PFSK-1 (cell line): Measurements from ENCODE around the gene KLHL5.

Source experiments
- FOXP2 ChIP-seq: optimal IDR thresholded peaks from 2 replicates; pipeline ENCODE3; 2011; ENCODE audit warnings: borderline replicate concordance, control low read depth, inconsistent platforms; ENCODE audit not compliant: insufficient read depth; ENCODE audit errors: extremely low read length, extremely low read depth
- POLR2AphosphoS5 ChIP-seq: IDR thresholded peaks from 2 replicates; pipeline ENCODE4 v1.6.1; 2012; ENCODE audit warnings: low read depth, mild to moderate bottlenecking, control low read depth, low read length, moderate library complexity
- SIN3A ChIP-seq: IDR thresholded peaks from 2 replicates; pipeline ENCODE4 v1.6.1; 2012; ENCODE audit warnings: mild to moderate bottlenecking, low read length, moderate library complexity, borderline replicate concordance; ENCODE audit not compliant: insufficient read depth
- TAF1 ChIP-seq: IDR thresholded peaks from 2 replicates; pipeline ENCODE4 v1.6.1; 2012; ENCODE audit warnings: low read length, control low read depth, borderline replicate concordance; ENCODE audit not compliant: insufficient read depth
- TF ChIP-seq, protein P1 (sequence below), 2 experiments: IDR thresholded peaks; 2 replicates each; pipeline versions ENCODE4 v1.6.1 to v1.8.0; 2011 to 2012; ENCODE audit warnings: low read depth in 2 of 2, low read length in 2 of 2, control low read depth in 1 of 2, inconsistent platforms in 1 of 2, mild to moderate bottlenecking in 1 of 2, moderate library complexity in 1 of 2; ENCODE audit not compliant: insufficient read depth in 1 of 2

KLHL5 gene

GRCh38 chr4:39066371-39066770 is 4.3 kb downstream of the KLHL5 start:
- TF ChIP-seq SIN3A (no peak), POLR2AphosphoS5 (no peak), TAF1 (no peak), FOXP2 (no peak)
- TF ChIP-seq, protein P1, sequence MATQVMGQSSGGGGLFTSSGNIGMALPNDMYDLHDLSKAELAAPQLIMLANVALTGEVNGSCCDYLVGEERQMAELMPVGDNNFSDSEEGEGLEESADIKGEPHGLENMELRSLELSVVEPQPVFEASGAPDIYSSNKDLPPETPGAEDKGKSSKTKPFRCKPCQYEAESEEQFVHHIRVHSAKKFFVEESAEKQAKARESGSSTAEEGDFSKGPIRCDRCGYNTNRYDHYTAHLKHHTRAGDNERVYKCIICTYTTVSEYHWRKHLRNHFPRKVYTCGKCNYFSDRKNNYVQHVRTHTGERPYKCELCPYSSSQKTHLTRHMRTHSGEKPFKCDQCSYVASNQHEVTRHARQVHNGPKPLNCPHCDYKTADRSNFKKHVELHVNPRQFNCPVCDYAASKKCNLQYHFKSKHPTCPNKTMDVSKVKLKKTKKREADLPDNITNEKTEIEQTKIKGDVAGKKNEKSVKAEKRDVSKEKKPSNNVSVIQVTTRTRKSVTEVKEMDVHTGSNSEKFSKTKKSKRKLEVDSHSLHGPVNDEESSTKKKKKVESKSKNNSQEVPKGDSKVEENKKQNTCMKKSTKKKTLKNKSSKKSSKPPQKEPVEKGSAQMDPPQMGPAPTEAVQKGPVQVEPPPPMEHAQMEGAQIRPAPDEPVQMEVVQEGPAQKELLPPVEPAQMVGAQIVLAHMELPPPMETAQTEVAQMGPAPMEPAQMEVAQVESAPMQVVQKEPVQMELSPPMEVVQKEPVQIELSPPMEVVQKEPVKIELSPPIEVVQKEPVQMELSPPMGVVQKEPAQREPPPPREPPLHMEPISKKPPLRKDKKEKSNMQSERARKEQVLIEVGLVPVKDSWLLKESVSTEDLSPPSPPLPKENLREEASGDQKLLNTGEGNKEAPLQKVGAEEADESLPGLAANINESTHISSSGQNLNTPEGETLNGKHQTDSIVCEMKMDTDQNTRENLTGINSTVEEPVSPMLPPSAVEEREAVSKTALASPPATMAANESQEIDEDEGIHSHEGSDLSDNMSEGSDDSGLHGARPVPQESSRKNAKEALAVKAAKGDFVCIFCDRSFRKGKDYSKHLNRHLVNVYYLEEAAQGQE (IDR thresholded peaks at IDR 0.05; ENCODE audit: insufficient read depth in 1 of 2, low read depth in 2 of 2, low read length in 2 of 2), result no peak

GRCh38 chr4:39067031-39067430 is 5.0 kb downstream of the KLHL5 start:
- TF ChIP-seq POLR2AphosphoS5 (no peak), SIN3A (no peak), TAF1 (no peak), FOXP2 (no peak)
- TF ChIP-seq, protein P1 (IDR thresholded peaks at IDR 0.05; ENCODE audit: insufficient read depth in 1 of 2, low read depth in 2 of 2, low read length in 2 of 2), result no peak

DNA sequence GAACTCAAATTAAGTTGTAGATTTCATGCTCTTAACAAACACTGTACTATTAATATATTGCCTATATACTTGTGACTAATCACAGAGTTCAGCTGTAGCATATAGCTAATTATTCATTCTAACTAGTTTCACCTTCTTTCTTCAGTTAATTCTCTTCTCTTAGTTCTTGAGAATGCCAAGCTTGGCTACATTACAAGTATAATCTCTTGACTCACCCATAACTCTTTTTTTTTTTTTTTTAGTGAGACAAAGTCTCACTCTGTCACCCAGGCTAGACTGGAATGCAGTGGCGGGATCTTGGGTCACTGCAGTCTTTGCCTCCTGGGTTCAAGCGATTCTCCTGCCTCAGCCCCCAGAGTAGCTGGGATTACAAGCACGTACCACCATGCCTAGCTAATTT is 5.4 kb downstream of the KLHL5 start:
- TF ChIP-seq FOXP2, result no peak
- TF ChIP-seq TAF1, result no peak
- TF ChIP-seq, protein P1 (IDR thresholded peaks at IDR 0.05; ENCODE audit: insufficient read depth in 1 of 2, low read depth in 2 of 2, low read length in 2 of 2), result no peak
- no peak for TF ChIP-seq POLR2AphosphoS5
- no peak for TF ChIP-seq SIN3A

DNA sequence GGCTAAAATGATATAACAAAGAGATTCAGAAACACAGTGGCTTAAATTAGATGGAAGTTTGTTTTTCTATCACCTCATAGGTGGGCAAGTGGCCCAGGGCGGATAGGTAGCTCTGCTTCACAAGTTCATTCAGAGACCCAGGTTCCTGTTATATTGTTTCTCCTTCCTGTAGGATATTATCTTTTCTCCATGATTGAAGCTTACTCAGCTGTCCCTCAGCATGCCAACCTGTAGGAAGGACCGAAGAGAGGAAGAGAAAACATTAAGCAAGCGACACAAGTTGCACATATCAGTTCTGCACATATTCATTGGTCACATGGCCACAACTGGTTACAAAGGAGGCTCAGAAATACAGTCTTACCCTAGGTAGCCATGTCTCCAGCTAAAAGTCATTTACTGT is 6.9 kb downstream of the KLHL5 start:
- TF ChIP-seq FOXP2 (no peak), SIN3A (no peak), POLR2AphosphoS5 (no peak), TAF1 (no peak)
- TF ChIP-seq, protein P1 (IDR thresholded peaks at IDR 0.05; ENCODE audit: insufficient read depth in 1 of 2, low read depth in 2 of 2, low read length in 2 of 2), result no peak

- TF ChIP-seq SIN3A (no peak), FOXP2 (no peak), POLR2AphosphoS5 (no peak)
Observed at GRCh38 chr4:39078829-39079228, 16.8 kb downstream of the KLHL5 start.
